Measurements from ENCODE around the gene C2orf92.

DNA sequence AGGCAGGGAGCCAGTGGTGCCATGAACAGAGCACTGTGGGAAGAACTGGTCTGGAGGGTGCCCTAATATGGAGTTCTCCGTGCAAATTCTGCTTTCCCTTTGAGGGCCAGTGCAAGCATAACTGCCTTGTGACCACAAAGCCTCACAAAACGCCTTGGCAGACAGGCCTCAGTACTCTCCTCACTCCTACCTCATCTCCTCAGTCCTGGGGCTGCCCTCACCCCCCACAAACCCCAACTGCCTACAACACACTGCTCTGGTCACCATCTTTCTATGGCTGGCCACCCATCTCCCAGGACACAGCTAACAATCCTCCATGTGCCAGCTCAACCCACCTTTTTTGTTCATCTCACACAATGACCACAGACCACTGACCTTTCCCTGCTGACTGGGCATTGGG lies 14.7 kb upstream of the C2orf92 start:
- TF ChIP-seq POLR2A (IDR thresholded peaks at IDR 0.05; ENCODE audit: low read depth, low read length), result no peak
- TF ChIP-seq, protein P1, sequence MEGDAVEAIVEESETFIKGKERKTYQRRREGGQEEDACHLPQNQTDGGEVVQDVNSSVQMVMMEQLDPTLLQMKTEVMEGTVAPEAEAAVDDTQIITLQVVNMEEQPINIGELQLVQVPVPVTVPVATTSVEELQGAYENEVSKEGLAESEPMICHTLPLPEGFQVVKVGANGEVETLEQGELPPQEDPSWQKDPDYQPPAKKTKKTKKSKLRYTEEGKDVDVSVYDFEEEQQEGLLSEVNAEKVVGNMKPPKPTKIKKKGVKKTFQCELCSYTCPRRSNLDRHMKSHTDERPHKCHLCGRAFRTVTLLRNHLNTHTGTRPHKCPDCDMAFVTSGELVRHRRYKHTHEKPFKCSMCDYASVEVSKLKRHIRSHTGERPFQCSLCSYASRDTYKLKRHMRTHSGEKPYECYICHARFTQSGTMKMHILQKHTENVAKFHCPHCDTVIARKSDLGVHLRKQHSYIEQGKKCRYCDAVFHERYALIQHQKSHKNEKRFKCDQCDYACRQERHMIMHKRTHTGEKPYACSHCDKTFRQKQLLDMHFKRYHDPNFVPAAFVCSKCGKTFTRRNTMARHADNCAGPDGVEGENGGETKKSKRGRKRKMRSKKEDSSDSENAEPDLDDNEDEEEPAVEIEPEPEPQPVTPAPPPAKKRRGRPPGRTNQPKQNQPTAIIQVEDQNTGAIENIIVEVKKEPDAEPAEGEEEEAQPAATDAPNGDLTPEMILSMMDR (IDR thresholded peaks at IDR 0.05; ENCODE audit: extremely low read depth in 1 of 2, insufficient read depth in 1 of 2, low read depth in 1 of 2, low read length in 2 of 2), result no peak
- TF ChIP-seq POLR2AphosphoS5 (IDR thresholded peaks at IDR 0.05; ENCODE audit: insufficient read depth, low read depth, low read length), result no peak
- TF ChIP-seq, protein P2, sequence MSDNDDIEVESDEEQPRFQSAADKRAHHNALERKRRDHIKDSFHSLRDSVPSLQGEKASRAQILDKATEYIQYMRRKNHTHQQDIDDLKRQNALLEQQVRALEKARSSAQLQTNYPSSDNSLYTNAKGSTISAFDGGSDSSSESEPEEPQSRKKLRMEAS (IDR thresholded peaks at IDR 0.05; ENCODE audit: insufficient read depth, insufficient read length), result no peak
- TF ChIP-seq GATA2 (IDR thresholded peaks at IDR 0.05; ENCODE audit: insufficient read depth, insufficient read length, low read depth, low read length), result no peak

Data from endothelial cell of umbilical vein (primary cell).